Measurements from ENCODE around the gene ELAPOR2. TPM values are rescaled to one million over a fixed set of nuclear protein-coding genes. Genes with fewer than 3 reads are reported as not detected.
"Not testable (repeated sequence)": the region's sequence is repeated elsewhere in the genome, so short reads cannot be mapped to it uniquely, and the experiment has no call there.

Gene ELAPOR2
- total RNA-seq, 1 donor from 2014 or later: 61.3 TPM

GRCh38 chr7:87044713-87045112 is 14.7 kb downstream of the ELAPOR2 start:
- not testable (repeated sequence) for DNase-seq (ENCODE audit: extremely low read depth, low read depth, low spot score)

- DNase-seq (ENCODE audit: extremely low read depth, low read depth, low spot score): not testable (repeated sequence)
These were observed 17.9 kb downstream of the ELAPOR2 start for GRCh38 chr7:87041586-87041985.

- not testable (repeated sequence) for DNase-seq (ENCODE audit: extremely low read depth, low read depth, low spot score)
These were observed 19.7 kb downstream of the ELAPOR2 start for GRCh38 chr7:87039691-87040299.

GRCh38 chr7:87038993-87039690 is 20.3 kb downstream of the ELAPOR2 start:
- DNase-seq (ENCODE audit: extremely low read depth, low read depth, low spot score): no peak

GRCh38 chr7:87036985-87037384 is 22.5 kb downstream of the ELAPOR2 start:
- DNase-seq (ENCODE audit: extremely low read depth, low read depth, low spot score): no peak

GRCh38 chr7:87032604-87033339 is 26.7 kb downstream of the ELAPOR2 start:
- DNase-seq (ENCODE audit: extremely low read depth, low read depth, low spot score): no peak

GRCh38 chr7:87029078-87029477 is 30.4 kb downstream of the ELAPOR2 start:
- no peak for DNase-seq (ENCODE audit: extremely low read depth, low read depth, low spot score)

GRCh38 chr7:87028636-87029035 is 30.8 kb downstream of the ELAPOR2 start:
- no peak for DNase-seq (ENCODE audit: extremely low read depth, low read depth, low spot score)

GRCh38 chr7:87027900-87028299 is 31.6 kb downstream of the ELAPOR2 start:
- no peak for DNase-seq (ENCODE audit: extremely low read depth, low read depth, low spot score)

- no peak for DNase-seq (ENCODE audit: extremely low read depth, low read depth, low spot score)
These were observed 38.2 kb downstream of the ELAPOR2 start for GRCh38 chr7:87021285-87021684.

GRCh38 chr7:87016606-87017005 is 42.8 kb downstream of the ELAPOR2 start:
- no peak for DNase-seq (ENCODE audit: extremely low read depth, low read depth, low spot score)

- no peak for DNase-seq (ENCODE audit: extremely low read depth, low read depth, low spot score)
These were observed 45.6 kb downstream of the ELAPOR2 start for GRCh38 chr7:87013840-87014190.

GRCh38 chr7:87013136-87013839 is 46.2 kb downstream of the ELAPOR2 start:
- no peak for DNase-seq (ENCODE audit: extremely low read depth, low read depth, low spot score)

Other genes with a start within 250 kb of the ELAPOR2 start
- gene DMTF1, start 92.8 kb upstream of the ELAPOR2 start, total RNA-seq: 25.7 and 51.2 TPM in 2 replicates
- 29.9 and 31.4 TPM in 2 replicates for gene TMEM243, start 160.1 kb upstream of the ELAPOR2 start, total RNA-seq